Stimulated activated CD4-positive, alpha-beta T cell treated with anti-CD3 and anti-CD28 coated beads, Interleukin-12 subunit alpha, Interleukin-12 subunit beta, amount 100 ng/mL, for 24 hours (primary cell): Measurements from ENCODE around the gene CELSR1.

Source experiments
- DNase-seq, 2 experiments: peaks; one replicate each; pipeline ENCODE4 v3.0.0-alpha.2; 2020; ENCODE audit warnings: low read depth in 2 of 2

The CELSR1 gene

GRCh38 chr22:46574993-46575910 lies 37.8 kb upstream of the CELSR1 start:
- DNase-seq, result no peak

GRCh38 chr22:46574438-46574992 lies 37.1 kb upstream of the CELSR1 start:
- DNase-seq, result no peak

GRCh38 chr22:46573781-46574437 lies 36.5 kb upstream of the CELSR1 start:
- no peak for DNase-seq

GRCh38 chr22:46572911-46573780 lies 35.7 kb upstream of the CELSR1 start:
- DNase-seq, result no peak

- DNase-seq, result no peak
Measured at GRCh38 chr22:46571642-46572250, 34.3 kb upstream of the CELSR1 start.

GRCh38 chr22:46569848-46570695 lies 32.7 kb upstream of the CELSR1 start:
- DNase-seq, result no peak

- no peak for DNase-seq
Measured at GRCh38 chr22:46569055-46569847, 31.8 kb upstream of the CELSR1 start.

- DNase-seq, result no peak
Measured at GRCh38 chr22:46568102-46568809, 30.8 kb upstream of the CELSR1 start.

- DNase-seq, result no peak
Measured at GRCh38 chr22:46567471-46567870, 30.1 kb upstream of the CELSR1 start.

- DNase-seq, result no peak
Measured at GRCh38 chr22:46564084-46564714, 26.8 kb upstream of the CELSR1 start.

GRCh38 chr22:46563381-46564083 lies 26.1 kb upstream of the CELSR1 start:
- DNase-seq, result peak; percentile 46 to 81

- no peak for DNase-seq
Measured at GRCh38 chr22:46561435-46561905, 24.1 kb upstream of the CELSR1 start.

- DNase-seq, result no peak
Measured at GRCh38 chr22:46560696-46561295, 23.4 kb upstream of the CELSR1 start.

GRCh38 chr22:46557736-46558480 lies 20.5 kb upstream of the CELSR1 start:
- DNase-seq, result no peak

GRCh38 chr22:46556775-46557174 lies 19.4 kb upstream of the CELSR1 start:
- no peak for DNase-seq

GRCh38 chr22:46553189-46553588 lies 15.8 kb upstream of the CELSR1 start:
- DNase-seq, result no peak

- DNase-seq, result no peak
Measured at GRCh38 chr22:46551996-46552395, 14.6 kb upstream of the CELSR1 start.
